K562 (cell line): ENCODE results near the gene TMEM243. TPM values are rescaled to one million over a fixed set of nuclear protein-coding genes. Genes with fewer than 3 reads are reported as not detected.
A peak's percentile ranks its signal among the peaks of the same experiment; 100 is the strongest.

Experiments
- CBX8 ChIP-seq: fragments of 200-600 bp; sonication (generic); IDR thresholded peaks from 2 replicates; pipeline ENCODE4 v1.6.1; 2012; ENCODE audit warnings: borderline replicate concordance, mixed run types, low read depth, mild to moderate bottlenecking, moderate library complexity, mixed read lengths, low read length, control low read depth, inconsistent platforms; ENCODE audit not compliant: poor library complexity, severe bottlenecking; ENCODE audit errors: extremely low read depth
- EGR1 ChIP-seq: fragments of 450-650 bp; conservative IDR thresholded peaks from 2 replicates; pipeline ENCODE4 v1.6.1; 2017; ENCODE audit warnings: mild to moderate bottlenecking
- ELK3 ChIP-seq: fragments of 450-650 bp; formaldehyde crosslinking; IDR thresholded peaks from 2 replicates; pipeline ENCODE4 v1.4.0; 2020; ENCODE audit warnings: mild to moderate bottlenecking
- FOXJ3 ChIP-seq: sonication (generic); formaldehyde crosslinking; IDR thresholded peaks from 2 replicates; pipeline ENCODE4 v1.4.0; 2020; ENCODE audit warnings: mild to moderate bottlenecking, missing genetic modification reagents
- FOXM1 ChIP-seq, 2 experiments: fragments of 450-650 bp in 1 of 2; sonication (generic) in 1 of 2; formaldehyde crosslinking in 1 of 2; IDR thresholded peaks; 2 replicates each; pipeline versions ENCODE4 v1.6.1 to v1.9.0; 2017 to 2022; ENCODE audit warnings: low read depth in 2 of 2, mild to moderate bottlenecking in 2 of 2, missing genetic modification reagents in 1 of 2, moderate library complexity in 1 of 2
- L3MBTL2 ChIP-seq: fragments of 450-650 bp; IDR thresholded peaks from 2 replicates; pipeline ENCODE4 v1.6.1; 2016; ENCODE audit warnings: mild to moderate bottlenecking, moderate library complexity
- LEF1 ChIP-seq: fragments of 450-650 bp; IDR thresholded peaks from 2 replicates; pipeline ENCODE4 v1.6.1; 2016; ENCODE audit warnings: mild to moderate bottlenecking
- MYC ChIP-seq, 2 experiments: fragments of 250-450 bp in 1 of 2; sonication (Bioruptor Pico) in 1 of 2; IDR thresholded peaks; 2 replicates each; pipeline versions ENCODE4 v1.5.1 to v1.6.1; 2012 to 2021; ENCODE audit warnings: low read depth in 2 of 2, borderline replicate concordance in 1 of 2, improper control_type of control experiment in 1 of 2, low read length in 1 of 2, mild to moderate bottlenecking in 1 of 2, moderate library complexity in 1 of 2
- PCBP1 ChIP-seq: fragments of 200-400 bp; formaldehyde crosslinking; IDR thresholded peaks from 2 replicates; pipeline ENCODE4 v1.6.1; 2018; ENCODE audit warnings: mild to moderate bottlenecking, low read depth, low read length; ENCODE audit not compliant: poor library complexity, severe bottlenecking
- PURB ChIP-seq: sonication (generic); formaldehyde crosslinking; IDR thresholded peaks from 2 replicates; pipeline ENCODE4 v1.9.0; 2021; ENCODE audit warnings: low read depth, mild to moderate bottlenecking, missing genetic modification reagents
- SMAD2 ChIP-seq: fragments of 150-350 bp; IDR thresholded peaks from 2 replicates; pipeline ENCODE4 v1.6.1; 2014; ENCODE audit warnings: low read depth, mild to moderate bottlenecking, low read length
- THAP7 ChIP-seq: fragments of 250-450 bp; sonication (Bioruptor Pico); IDR thresholded peaks from 2 replicates; pipeline ENCODE4 v1.5.0; 2021
- TSHZ1 ChIP-seq: fragments of 250-450 bp; sonication (Bioruptor Pico); IDR thresholded peaks from 2 replicates; pipeline ENCODE4 v1.4.0; 2020; ENCODE audit warnings: mild to moderate bottlenecking, moderate library complexity
- ZSCAN32 ChIP-seq: fragments of 450-650 bp; formaldehyde crosslinking; IDR thresholded peaks from 2 replicates; pipeline ENCODE4 v1.4.0; 2020; ENCODE audit warnings: mild to moderate bottlenecking, moderate library complexity
- polyA plus RNA-seq, 8 experiments: library from polyadenylated mRNA; depleted of rRNA in 4 of 8; stranded (reverse) in 5 of 8; unstranded in 3 of 8; fragments of >200 nt; fragmentation: Nextera tagmentation in 2 of 8; fragmentation: Illumina TruSeq in 1 of 8; extraction: Ambion mirVana in 2 of 8; extraction: Trizol in 1 of 8; gene quantifications; 2 replicates each; pipeline versions ENCODE4 v1.2.1 to v1.2.3, GENCODE V29; 2011 to 2014; ENCODE audit warnings: inconsistent platforms in 1 of 8, missing spikeins in 1 of 8
- total RNA-seq, 7 experiments: library from RNA; depleted of rRNA in 6 of 7; stranded (reverse); fragments of >200 nt in 6 of 7; fragmentation: Illumina TruSeq in 2 of 7; extraction: Trizol in 2 of 7; gene quantifications; 2 replicates each; pipeline versions ENCODE4 v1.2.1 to v1.2.3, GENCODE V29; 2011 to 2021; ENCODE audit warnings: low replicate concordance in 1 of 7
- TF ChIP-seq, protein P1 (sequence below): fragments of 250-450 bp; sonication (Bioruptor Pico); IDR thresholded peaks from 2 replicates; pipeline ENCODE4 v1.5.0; 2021; ENCODE audit warnings: mild to moderate bottlenecking, moderate library complexity
- TF ChIP-seq, protein P2 (sequence below): fragments of 450-650 bp; formaldehyde crosslinking; IDR thresholded peaks from 2 replicates; pipeline ENCODE4 v1.4.0; 2022; ENCODE audit warnings: mild to moderate bottlenecking, moderate library complexity

TMEM243 gene
- total and polyA plus RNA-seq, 9 of the 15 experiments (the other 6 are each of a cell fraction or from before 2014, with no cell fraction given): 3.9 to 8.6 (median 6.1) TPM

- TF ChIP-seq, protein P1, sequence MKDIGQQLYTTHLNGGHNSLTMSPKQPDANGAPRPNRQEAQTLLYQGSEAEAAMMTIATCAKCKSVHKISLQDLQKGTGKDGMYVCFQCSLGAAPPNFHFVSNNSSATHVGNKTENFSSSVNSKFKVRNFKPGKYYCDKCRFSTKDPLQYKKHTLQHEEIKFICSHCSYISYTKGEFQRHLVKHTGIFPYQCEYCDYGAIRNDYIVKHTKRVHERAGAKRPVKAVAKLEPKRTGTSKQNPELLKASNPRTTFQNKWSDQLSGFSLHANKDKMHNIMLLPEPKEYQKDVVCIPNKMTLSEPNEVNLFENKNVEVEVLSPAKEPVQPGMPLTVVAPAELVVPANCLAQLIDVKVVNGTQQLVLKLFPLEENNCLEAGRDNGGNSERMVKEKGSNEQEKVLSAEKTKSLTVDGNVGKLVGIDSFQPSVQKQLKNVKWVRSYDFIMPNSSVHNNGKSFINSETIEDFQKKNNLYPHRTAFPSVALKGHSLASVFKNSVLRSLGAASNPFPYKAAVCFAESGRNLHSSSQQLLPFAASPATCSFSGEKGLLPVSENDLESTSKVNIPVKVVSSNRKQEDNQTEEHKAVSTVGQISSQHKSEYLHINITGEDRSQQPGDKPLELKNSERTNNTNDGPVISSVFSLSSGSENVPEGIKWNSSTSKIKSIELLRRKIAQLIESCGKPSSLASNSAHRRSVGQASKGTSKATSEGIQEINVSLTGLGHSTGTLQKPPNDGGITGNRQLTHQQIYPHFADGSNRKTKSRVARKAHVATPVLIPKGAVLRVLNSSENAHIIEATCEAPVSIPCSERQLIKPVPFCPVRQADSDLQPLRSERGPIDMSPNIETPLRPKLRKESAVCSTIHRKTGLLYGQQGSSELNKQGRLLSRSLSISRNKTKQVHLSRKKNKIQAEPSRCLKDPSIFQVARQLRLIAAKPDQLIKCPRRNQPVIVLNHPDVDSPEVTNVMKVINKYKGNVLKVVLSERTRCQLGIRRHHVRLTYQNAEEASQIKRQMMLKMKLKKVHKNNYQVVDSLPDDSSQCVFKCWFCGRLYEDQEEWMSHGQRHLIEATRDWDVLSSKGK (CRISPR knock-in tag): no peak
- TF ChIP-seq TSHZ1: no peak
- no peak for TF ChIP-seq PCBP1
- TF ChIP-seq THAP7 (CRISPR knock-in tag): no peak
- TF ChIP-seq, protein P2, sequence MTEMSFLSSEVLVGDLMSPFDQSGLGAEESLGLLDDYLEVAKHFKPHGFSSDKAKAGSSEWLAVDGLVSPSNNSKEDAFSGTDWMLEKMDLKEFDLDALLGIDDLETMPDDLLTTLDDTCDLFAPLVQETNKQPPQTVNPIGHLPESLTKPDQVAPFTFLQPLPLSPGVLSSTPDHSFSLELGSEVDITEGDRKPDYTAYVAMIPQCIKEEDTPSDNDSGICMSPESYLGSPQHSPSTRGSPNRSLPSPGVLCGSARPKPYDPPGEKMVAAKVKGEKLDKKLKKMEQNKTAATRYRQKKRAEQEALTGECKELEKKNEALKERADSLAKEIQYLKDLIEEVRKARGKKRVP (CRISPR knock-in tag): no peak
- TF ChIP-seq PURB (CRISPR knock-in tag): no peak
- no peak for TF ChIP-seq FOXJ3
- no peak for TF ChIP-seq CBX8
- no peak for TF ChIP-seq ZSCAN32 (CRISPR knock-in tag)
- TF ChIP-seq L3MBTL2: peak; percentile 10; the same call in 1 of the 2 replicates
- no peak for TF ChIP-seq ELK3 (CRISPR knock-in tag)
- TF ChIP-seq FOXM1 (IDR thresholded peaks at IDR 0.05; ENCODE audit: low read depth): no peak
- no peak for TF ChIP-seq FOXM1 (CRISPR knock-in tag; IDR thresholded peaks at IDR 0.05; ENCODE audit: low read depth)
- peak; percentile 15; the same call in 1 of the 2 replicates for TF ChIP-seq EGR1
- TF ChIP-seq MYC (IDR thresholded peaks at IDR 0.05; ENCODE audit: low read depth, low read length): no peak
- TF ChIP-seq MYC (CRISPR knock-in tag; IDR thresholded peaks at IDR 0.05; ENCODE audit: borderline replicate concordance, low read depth): no peak
- no peak for TF ChIP-seq SMAD2
- TF ChIP-seq LEF1: no peak
These were observed 648 bp upstream of the TMEM243 start (continued) for GRCh38 chr7:87220026-87220733.
